ENCODE data around the gene VTI1A. TPM values are rescaled to one million over a fixed set of nuclear protein-coding genes. Genes with fewer than 3 reads are reported as not detected.
"Not testable (repeated sequence)": the region's sequence is repeated elsewhere in the genome, so short reads cannot be mapped to it uniquely, and the experiment has no call there.

The VTI1A gene
- total RNA-seq, 1 experiment from 2014 or later, result 32.4 TPM

DNA sequence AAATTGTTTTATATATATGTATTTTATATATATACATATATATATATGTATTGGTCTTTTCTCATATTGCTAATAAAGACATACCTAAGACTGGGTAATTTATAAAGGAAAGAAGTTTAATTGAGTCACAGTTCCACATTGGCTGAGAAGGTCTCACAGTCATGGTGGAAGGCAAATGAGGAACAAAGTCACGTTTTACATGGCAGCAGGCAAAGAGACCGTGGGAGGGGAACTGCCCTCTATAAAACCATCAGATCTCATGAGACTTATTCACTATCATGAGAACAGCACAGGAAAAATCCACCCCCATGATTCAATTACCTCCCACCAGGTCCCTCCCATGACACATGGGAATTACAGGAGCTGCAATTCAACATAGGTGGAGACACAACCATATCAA, 416.4 kb downstream of the VTI1A start:
- not testable (repeated sequence) for DNase-seq (ENCODE audit: low read depth)

Other genes with a start within 250 kb of the VTI1A start
- 0.07 and 0.15 TPM in 2 replicates for gene TECTB, start 163.8 kb upstream of the VTI1A start, total RNA-seq (2014; rRNA removed; shearing (Covaris generic))
- 17.6 and 25.5 TPM in 2 replicates for gene ACSL5, start 73.1 kb upstream of the VTI1A start, total RNA-seq (2014; rRNA removed; shearing (Covaris generic))
- 39.0 and 40.1 TPM in 2 replicates for gene ZDHHC6, start 301 bp upstream of the VTI1A start, total RNA-seq (2014; rRNA removed; shearing (Covaris generic))

Measured in M059J (cell line).